Fibroblast of the conjunctiva (primary cell): Measurements from ENCODE around the gene CNR2.
"Not testable (repeated sequence)": the region's sequence is repeated elsewhere in the genome, so short reads cannot be mapped to it uniquely, and the experiment has no call there.

ENCODE experiments used
- DNase-seq: peaks from one replicate; pipeline ENCODE4 v3.0.0-alpha.2; 2010; ENCODE audit warnings: low read depth

CNR2 gene

GRCh38 chr1:23916209-23917131 lies 3.3 kb upstream of the CNR2 start:
- peak; percentile 43 for DNase-seq

- DNase-seq = no peak
Observed at GRCh38 chr1:23915466-23915865, 2.3 kb upstream of the CNR2 start.

GRCh38 chr1:23914921-23915320 lies 1.8 kb upstream of the CNR2 start:
- DNase-seq = no peak

GRCh38 chr1:23911921-23912320 lies 1.2 kb downstream of the CNR2 start:
- DNase-seq = no peak

GRCh38 chr1:23910553-23911246 lies 2.5 kb downstream of the CNR2 start:
- no peak for DNase-seq

- DNase-seq = no peak
Observed at GRCh38 chr1:23910144-23910543, 3.0 kb downstream of the CNR2 start.

- DNase-seq = no peak
Observed at GRCh38 chr1:23909412-23909811, 3.8 kb downstream of the CNR2 start.

GRCh38 chr1:23908453-23909341 lies 4.5 kb downstream of the CNR2 start:
- no peak for DNase-seq

GRCh38 chr1:23906731-23907130 lies 6.4 kb downstream of the CNR2 start:
- no peak for DNase-seq

GRCh38 chr1:23905461-23906025 lies 7.6 kb downstream of the CNR2 start:
- no peak for DNase-seq

GRCh38 chr1:23904748-23905357 lies 8.3 kb downstream of the CNR2 start:
- no peak for DNase-seq

GRCh38 chr1:23903754-23904153 lies 9.4 kb downstream of the CNR2 start:
- DNase-seq = no peak

GRCh38 chr1:23902321-23903278 lies 10.6 kb downstream of the CNR2 start:
- no peak for DNase-seq

GRCh38 chr1:23900017-23900416 lies 13.1 kb downstream of the CNR2 start:
- not testable (repeated sequence) for DNase-seq

GRCh38 chr1:23899070-23899469 lies 14.1 kb downstream of the CNR2 start:
- no peak for DNase-seq

- no peak for DNase-seq
Observed at GRCh38 chr1:23897083-23897482, 16.1 kb downstream of the CNR2 start.

GRCh38 chr1:23896491-23896890 lies 16.7 kb downstream of the CNR2 start:
- DNase-seq = no peak

GRCh38 chr1:23895993-23896392 lies 17.2 kb downstream of the CNR2 start:
- DNase-seq = no peak

GRCh38 chr1:23895082-23895481 lies 18.1 kb downstream of the CNR2 start:
- no peak for DNase-seq

- no peak for DNase-seq
Observed at GRCh38 chr1:23889074-23889473, 24.1 kb downstream of the CNR2 start.
